ENCODE data around the gene CFAP74.
A peak's percentile ranks its signal among the peaks of the same experiment; 100 is the strongest.

The CFAP74 gene

GRCh38 chr1:1873186-1873585 lies 130.4 kb downstream of the CFAP74 start:
- no peaks in the 10 kb centered on the region for H3K9me3 ChIP-seq (ENCODE audit: insufficient read depth, low read depth, low read length)
- H3K18ac ChIP-seq (ENCODE audit: low read length), result no peak overlapping the region
- H3K27ac ChIP-seq (ENCODE audit: low read depth, low read length), result no peak overlapping the region
- H3K36me3 ChIP-seq (ENCODE audit: control insufficient read depth in 1 of 2, insufficient read depth in 2 of 2, low read length in 2 of 2), result peaks cover 31 to 37% of the 10 kb centered on the region in 2 experiments
- no peaks in the 10 kb centered on the region for H3K79me1 ChIP-seq (ENCODE audit: low read length)
- peaks cover 67% of the 10 kb centered on the region for H3K79me2 ChIP-seq (ENCODE audit: control insufficient read depth, insufficient read depth, low read length, poor library complexity)
- no peak overlapping the region for H4K12ac ChIP-seq (ENCODE audit: low read depth, low read length)
- H3K4me1 ChIP-seq (ENCODE audit: control insufficient read depth in 1 of 2, insufficient read depth in 2 of 2, low read length in 2 of 2), result peaks cover 0 to 6% of the 10 kb centered on the region in 2 experiments
- no peak overlapping the region for H3K9ac ChIP-seq (ENCODE audit: low read length)
- no peak overlapping the region for H2BK5ac ChIP-seq (ENCODE audit: low read depth, low read length, poor library complexity)
- H2AFZ ChIP-seq (ENCODE audit: insufficient read depth, low read length, poor library complexity), result peak overlapping the region; percentile 6
- no peaks in the 10 kb centered on the region for H3K27me3 ChIP-seq (ENCODE audit: insufficient read depth, low read length)
- no peak overlapping the region for H4K91ac ChIP-seq (ENCODE audit: low read depth, low read length)
- no peak overlapping the region for H3K4me2 ChIP-seq (ENCODE audit: low read length)
- no peak overlapping the region for H3K4me3 ChIP-seq (ENCODE audit: low read depth, low read length)
- no peak overlapping the region for H3K14ac ChIP-seq (ENCODE audit: low read length)
- no peak overlapping the region for H2BK12ac ChIP-seq (ENCODE audit: low read length)
- H2BK120ac ChIP-seq (ENCODE audit: insufficient read depth, low read length, poor library complexity), result no peak overlapping the region
- WGBS (ENCODE audit: extremely low coverage, insufficient coverage, insufficient read length), result no CpG with 5 or more reads among the region's 2 CpGs
- H3K4ac ChIP-seq (ENCODE audit: low read depth, low read length), result peak overlapping the region; percentile 84
- no peak for DNase-seq
- no peak overlapping the region for H2AK5ac ChIP-seq (ENCODE audit: low read length)
- no peak overlapping the region for H3K23ac ChIP-seq (ENCODE audit: low read length)
- no peak overlapping the region for H4K8ac ChIP-seq (ENCODE audit: low read depth, low read length)

DNA sequence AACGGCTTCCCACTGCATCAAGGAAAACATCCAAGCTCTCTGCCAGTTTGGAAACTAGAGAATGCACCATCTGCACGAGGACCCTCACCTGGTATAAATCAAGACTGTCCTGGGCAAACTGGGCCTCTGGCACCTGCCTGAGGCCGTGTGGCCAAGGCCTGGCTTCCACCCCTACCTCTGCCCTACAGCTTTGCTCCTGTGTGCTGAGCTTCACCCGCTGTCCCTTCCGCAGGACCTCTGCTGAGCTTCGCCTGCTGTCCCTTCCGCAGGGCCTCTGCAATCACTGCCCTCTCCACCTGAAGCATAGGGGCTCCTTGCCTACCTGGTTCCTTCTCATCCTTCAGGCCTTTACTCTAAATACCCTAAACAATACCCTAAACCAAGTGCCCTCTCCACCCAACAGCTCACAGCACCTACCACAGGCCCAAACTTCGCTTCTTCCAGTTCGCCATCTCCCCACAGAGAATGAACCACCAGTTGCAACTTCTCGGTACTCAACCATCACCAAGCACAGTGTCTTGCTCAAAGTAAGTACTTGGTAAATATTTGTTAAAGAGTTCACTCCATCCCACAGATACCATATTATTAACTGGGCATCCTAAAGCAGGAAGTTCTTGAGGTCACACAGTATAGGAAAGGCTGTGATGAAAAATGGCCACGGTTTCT lies 131.1 kb downstream of the CFAP74 start:
- Histone ChIP-seq H2BK5ac (ENCODE audit: low read depth, low read length, poor library complexity) (no peak overlapping the region), H2BK120ac (ENCODE audit: insufficient read depth, low read length, poor library complexity) (no peak overlapping the region), H3K9ac (ENCODE audit: low read length) (no peak overlapping the region), H3K79me1 (ENCODE audit: low read length) (no peaks in the 10 kb centered on the region), H4K8ac (ENCODE audit: low read depth, low read length) (no peak overlapping the region), H3K4me1 (ENCODE audit: control insufficient read depth in 1 of 2, insufficient read depth in 2 of 2, low read length in 2 of 2) (peaks cover 0 to 2% of the 10 kb centered on the region in 2 experiments), H3K4ac (ENCODE audit: low read depth, low read length) (peak overlapping the region; percentile 84), H3K14ac (ENCODE audit: low read length) (no peak overlapping the region), H3K79me2 (ENCODE audit: control insufficient read depth, insufficient read depth, low read length, poor library complexity) (peaks cover 62% of the 10 kb centered on the region), H3K4me3 (ENCODE audit: low read depth, low read length) (no peak overlapping the region), H3K9me3 (ENCODE audit: insufficient read depth, low read depth, low read length) (no peaks in the 10 kb centered on the region), H3K18ac (ENCODE audit: low read length) (no peak overlapping the region), H3K27ac (ENCODE audit: low read depth, low read length) (no peak overlapping the region), H3K4me2 (ENCODE audit: low read length) (no peak overlapping the region), H3K36me3 (ENCODE audit: control insufficient read depth in 1 of 2, insufficient read depth in 2 of 2, low read length in 2 of 2) (peaks cover 31 to 34% of the 10 kb centered on the region in 2 experiments), H4K91ac (ENCODE audit: low read depth, low read length) (no peak overlapping the region), H3K27me3 (ENCODE audit: insufficient read depth, low read length) (no peaks in the 10 kb centered on the region), H4K12ac (ENCODE audit: low read depth, low read length) (no peak overlapping the region), H2AK5ac (ENCODE audit: low read length) (no peak overlapping the region), H2AFZ (ENCODE audit: insufficient read depth, low read length, poor library complexity) (no peak overlapping the region), H3K23ac (ENCODE audit: low read length) (no peak overlapping the region), H2BK12ac (ENCODE audit: low read length) (no peak overlapping the region)
- no CpG with 5 or more reads among the region's 11 CpGs for WGBS (ENCODE audit: extremely low coverage, insufficient coverage, insufficient read length)
- DNase-seq, result no peak

Measured in trophoblast cell (in vitro differentiated cells and primary cell).